GM12864 (cell line): ENCODE measurements around the gene SH2D3C.

Source experiments
- DNase-seq: peaks from one replicate; pipeline ENCODE4 v3.0.0-alpha.2; 2011; ENCODE audit warnings: low read depth
- H3K4me3 ChIP-seq: 2 replicates; pipeline ENCODE4 v1.5.1; 2011; ENCODE audit warnings: mild to moderate bottlenecking, low read depth, low read length, control low read depth
- TF ChIP-seq, protein P1 (sequence below): IDR thresholded peaks from 2 replicates; pipeline ENCODE4 v1.5.1; 2011; ENCODE audit warnings: low read depth, mild to moderate bottlenecking, moderate library complexity, low read length, control low read depth, inconsistent platforms; ENCODE audit errors: missing control alignments

Gene SH2D3C

DNA sequence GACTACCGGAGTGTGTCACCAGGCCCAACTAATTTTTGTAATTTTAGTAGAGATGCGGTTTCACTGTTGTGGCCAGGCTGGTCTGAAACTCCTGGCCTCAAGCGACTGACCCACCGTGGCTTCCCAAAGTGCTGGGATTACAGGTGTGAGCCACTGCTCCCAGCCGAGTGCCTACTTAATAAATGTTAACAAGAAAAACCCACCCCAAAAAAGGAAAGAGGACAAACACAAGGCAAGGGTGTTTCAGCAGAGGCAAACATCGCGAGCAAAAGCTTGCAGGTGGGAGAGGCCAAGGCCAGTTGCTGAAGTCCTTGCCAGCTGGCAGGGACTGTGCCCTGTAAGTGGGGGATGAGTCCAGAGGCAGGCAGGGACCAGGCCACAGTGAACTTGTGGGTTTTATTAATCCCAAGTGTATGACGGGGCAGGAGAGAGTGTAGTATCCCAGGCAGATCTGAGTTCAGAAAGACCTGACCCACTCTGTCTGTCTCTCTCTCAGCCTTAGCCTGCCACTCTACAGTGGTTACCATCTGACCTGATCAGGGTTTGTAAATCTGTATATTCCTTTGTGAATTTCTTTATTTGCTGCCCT is 17.9 kb upstream of the SH2D3C start:
- no peak overlapping the region for H3K4me3 ChIP-seq
- TF ChIP-seq, protein P1, sequence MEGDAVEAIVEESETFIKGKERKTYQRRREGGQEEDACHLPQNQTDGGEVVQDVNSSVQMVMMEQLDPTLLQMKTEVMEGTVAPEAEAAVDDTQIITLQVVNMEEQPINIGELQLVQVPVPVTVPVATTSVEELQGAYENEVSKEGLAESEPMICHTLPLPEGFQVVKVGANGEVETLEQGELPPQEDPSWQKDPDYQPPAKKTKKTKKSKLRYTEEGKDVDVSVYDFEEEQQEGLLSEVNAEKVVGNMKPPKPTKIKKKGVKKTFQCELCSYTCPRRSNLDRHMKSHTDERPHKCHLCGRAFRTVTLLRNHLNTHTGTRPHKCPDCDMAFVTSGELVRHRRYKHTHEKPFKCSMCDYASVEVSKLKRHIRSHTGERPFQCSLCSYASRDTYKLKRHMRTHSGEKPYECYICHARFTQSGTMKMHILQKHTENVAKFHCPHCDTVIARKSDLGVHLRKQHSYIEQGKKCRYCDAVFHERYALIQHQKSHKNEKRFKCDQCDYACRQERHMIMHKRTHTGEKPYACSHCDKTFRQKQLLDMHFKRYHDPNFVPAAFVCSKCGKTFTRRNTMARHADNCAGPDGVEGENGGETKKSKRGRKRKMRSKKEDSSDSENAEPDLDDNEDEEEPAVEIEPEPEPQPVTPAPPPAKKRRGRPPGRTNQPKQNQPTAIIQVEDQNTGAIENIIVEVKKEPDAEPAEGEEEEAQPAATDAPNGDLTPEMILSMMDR: no peak
- no peak for DNase-seq

DNA sequence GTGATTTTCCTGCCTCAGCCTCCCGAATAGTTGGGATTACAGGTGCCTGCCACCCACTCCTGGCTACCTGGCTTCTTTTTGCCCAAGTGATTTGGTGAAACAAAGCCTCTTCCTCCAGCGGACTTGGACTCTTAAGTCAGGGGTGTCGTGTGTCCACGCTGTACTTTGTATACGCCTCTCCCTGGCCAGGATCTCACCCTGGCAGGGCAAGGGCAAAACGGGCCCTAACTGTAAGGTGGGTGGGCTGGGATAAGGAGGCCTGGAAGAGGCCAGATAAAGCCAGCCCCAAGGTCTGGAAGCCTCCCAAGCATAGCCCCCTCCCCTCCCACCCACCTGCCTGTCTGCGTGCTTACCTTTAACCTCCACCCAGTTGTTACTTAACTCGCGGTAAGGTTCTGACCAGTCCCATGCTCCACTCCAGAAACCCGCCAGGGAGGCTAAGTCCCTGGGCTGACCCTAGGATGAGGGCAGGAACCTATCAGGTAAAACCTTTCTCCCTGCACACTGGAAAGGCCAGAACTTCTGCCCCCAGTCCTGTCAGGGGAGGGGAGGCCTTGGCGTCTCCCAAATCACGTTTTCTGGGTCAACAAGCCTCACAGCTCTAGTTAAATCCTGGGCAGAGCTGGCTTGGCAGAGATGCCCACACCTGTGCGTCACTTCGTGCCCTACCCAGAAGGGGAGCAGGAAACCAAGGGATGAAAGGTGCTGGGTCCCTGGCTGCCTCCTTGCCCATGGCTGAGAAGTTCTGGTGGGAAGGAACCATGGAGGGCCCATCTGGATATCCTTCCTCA is 15.7 kb upstream of the SH2D3C start:
- TF ChIP-seq, protein P1: no peak
- DNase-seq: no peak
- no peak overlapping the region for H3K4me3 ChIP-seq

DNA sequence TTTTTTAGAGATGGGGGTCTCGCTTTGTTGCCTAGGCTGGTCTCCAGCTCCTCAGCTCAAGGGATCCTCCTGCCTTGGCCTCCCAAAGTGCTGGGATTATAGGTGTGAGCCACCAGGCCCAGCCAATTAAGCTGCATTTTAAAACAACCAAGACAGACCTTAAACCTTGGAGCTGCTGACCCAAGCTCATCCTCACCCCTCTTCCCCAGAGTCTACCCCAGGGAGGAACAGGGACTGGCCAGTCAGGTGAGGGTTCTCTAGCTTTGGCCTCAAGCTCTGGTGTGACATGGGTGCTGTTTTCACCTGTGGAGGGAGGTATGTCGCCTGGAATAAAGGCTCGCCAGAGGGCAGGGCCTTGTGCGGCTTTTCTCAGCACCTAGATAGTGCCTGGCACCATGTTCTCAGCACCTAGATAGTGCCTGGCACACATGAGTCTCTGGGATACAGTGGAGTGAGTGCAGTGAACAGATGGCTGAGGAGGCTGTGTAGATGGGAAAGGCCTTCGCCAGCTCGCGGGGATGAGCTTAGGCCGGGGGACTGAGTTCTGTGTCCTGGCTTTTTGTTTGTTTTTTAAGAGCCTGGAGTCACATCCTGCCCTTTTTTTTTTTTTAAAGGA is 14.7 kb upstream of the SH2D3C start:
- no peak overlapping the region for H3K4me3 ChIP-seq
- TF ChIP-seq, protein P1: no peak
- no peak for DNase-seq

DNA sequence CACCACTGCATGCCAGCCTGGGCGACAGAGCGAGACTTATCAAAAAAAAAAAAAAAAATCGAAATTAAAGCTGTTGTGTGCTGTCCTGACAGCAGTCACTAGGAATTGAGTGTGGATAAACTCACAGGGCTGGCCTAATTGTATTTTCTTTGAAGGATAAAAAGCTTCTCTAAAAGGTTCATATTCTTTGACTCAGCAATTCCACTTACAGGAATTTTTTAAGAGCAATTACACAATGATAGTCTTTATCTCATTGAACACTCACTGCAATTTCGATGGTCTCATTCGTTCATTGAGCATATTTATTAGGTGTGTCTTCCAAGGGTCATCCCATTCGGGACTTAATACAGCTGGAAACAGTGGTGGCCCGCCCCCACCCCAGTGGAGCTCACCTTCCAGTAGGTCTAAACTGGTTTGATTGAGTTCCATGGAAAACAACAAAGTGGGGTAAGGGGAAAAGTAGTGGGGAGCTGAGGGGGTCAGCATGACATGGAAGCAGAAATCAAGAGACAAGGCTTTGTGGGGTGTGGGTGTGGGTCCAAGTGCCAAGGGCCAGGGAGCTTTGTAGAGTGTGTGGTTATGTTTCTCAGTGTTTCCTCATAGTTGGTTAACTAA is 14.1 kb upstream of the SH2D3C start:
- TF ChIP-seq, protein P1: no peak
- no peak for DNase-seq
- no peak overlapping the region for H3K4me3 ChIP-seq

DNA sequence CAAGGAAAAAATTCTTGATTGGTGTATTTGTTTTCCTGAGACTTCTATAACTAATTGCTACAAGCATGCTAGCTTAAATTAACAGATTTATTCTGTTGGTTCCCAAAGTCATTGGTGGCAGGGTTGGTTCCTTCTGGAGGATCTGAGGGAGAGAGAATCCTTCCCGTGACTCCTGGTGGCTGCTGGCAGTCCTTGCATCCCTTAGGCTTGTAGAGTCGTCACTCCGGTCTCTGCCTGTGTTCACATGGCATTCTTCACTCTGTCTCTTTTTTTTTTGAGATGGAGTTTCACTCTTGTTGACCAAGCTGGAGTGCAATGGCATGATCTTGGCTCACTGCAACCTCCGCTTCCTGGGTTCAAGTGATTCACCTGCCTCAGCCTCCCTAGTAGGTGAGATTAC is 12.6 kb upstream of the SH2D3C start:
- TF ChIP-seq, protein P1: no peak
- H3K4me3 ChIP-seq: no peak overlapping the region
- no peak for DNase-seq

DNA sequence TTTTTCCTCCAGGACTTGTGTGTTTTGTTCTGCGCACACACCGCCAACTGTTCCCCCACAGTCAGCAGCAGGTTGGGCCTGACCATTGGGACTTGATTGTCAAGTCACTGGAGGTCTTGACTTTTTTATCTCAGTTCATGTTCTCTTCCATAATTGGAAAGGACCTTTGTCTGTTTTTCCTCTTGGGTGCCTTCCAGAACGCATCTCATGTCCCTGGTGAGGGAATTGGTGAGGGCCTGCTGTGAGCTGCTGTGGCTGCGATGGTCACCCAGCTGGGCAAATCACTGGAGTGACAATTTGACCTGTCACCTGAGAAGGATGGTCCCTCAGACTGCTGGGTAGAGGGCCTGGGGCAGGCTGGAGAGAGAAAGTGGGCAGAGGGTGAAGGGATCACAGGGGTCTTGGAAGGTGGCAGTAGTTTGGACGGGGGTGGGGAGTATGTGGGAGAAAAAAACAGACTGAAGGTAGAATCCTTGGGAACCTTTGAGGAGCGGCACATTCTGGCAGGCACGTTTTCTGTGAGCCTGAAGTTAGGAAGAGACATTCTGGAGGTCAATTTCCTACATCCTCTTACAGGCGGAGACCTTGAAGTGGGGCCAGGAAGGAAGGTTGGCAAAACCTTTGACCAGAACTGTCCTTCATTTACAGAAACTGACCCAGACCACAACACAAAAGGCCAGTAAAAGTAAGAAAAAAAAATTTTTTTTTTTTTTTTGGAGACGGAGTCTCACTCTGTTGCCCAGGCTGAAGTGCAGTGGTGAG is 11.8 kb upstream of the SH2D3C start:
- TF ChIP-seq, protein P1: no peak
- DNase-seq: no peak
- H3K4me3 ChIP-seq: no peak overlapping the region
